Hematopoietic multipotent progenitor cell treated with erythropoietin and hydrocortisone succinate and interleukin-3 and kit ligand, for 8 days (in vitro differentiated cells): ENCODE measurements around the gene FCER1G.

Experiments
- DNase-seq: peaks from one replicate; pipeline ENCODE4 v3.0.0-alpha.2; 2015

The FCER1G gene

DNA sequence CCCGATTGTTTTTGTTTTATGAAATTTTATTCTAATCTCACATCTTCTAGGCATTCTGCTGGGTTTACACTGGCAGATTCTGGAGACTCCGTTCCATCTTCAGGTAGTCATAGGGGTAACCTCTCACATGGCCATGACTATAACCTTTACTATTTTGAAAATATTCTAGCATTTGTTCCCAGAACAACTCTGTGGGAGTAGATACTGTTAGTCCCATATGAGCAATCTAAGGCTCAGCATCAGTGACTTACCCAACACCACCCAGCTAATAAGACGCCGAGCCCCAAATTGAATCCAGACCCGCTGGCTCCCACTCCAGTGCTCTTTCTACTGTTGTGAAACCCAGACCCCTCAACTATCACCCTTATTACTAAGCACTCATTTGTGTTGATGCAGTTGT, 26.1 kb upstream of the FCER1G start:
- DNase-seq = no peak

- no peak for DNase-seq
Measured at GRCh38 chr1:161190962-161191521, 24.1 kb upstream of the FCER1G start.

DNA sequence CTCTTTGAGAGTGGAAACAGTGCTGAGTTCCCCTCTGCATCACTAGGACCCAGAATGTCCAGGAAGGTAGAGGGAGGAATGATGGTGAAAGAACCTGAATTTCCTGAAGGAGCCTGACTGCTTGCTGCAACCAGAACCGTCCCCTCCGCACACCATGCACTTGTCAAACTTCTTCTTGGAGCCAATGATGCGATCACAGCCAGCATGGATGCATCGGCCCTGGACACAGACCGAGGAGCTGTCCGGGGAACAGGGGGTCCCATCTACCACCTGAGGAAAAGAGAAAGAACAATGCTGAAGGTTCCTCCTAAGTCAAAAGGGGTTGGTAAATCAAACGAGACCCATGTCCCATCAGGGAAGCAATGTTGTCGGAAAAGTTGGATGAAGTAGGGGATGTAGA, 23.1 kb upstream of the FCER1G start:
- DNase-seq = no peak

- DNase-seq = peak; percentile 86
Measured at GRCh38 chr1:161192476-161193465, 22.3 kb upstream of the FCER1G start.

DNA sequence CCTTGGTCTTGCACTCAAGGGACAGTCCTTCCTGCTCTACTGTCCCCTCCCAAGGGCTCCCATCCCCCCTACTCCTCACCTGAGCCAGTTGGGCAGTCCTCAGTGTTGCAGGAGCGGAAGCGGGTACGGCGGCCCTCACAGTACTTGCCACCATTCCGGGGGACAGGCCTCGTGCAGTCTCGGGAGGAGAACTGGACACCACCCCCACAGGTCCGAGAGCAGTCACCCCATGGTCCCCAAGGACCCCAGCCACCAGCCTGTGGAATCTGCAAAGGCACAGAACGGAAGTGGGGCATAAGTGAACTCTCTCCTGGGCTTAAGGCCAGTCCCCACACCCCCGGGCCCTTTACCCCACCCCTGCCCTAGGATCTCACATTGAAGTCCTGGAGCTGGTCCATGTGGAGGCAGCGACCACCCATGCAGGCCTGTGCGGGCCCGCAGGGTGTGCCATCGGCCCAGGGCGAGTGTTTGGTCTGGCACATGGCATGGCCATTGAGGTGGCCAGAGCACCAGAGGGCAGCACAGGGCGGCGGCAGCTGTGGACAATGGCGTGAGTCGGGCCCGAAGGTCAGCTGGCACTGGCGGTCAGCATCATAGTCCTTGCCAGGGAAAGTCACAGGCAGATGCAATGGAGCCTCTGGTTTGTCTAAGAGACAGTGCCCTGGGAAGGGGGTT, 21.4 kb upstream of the FCER1G start:
- DNase-seq = no peak

GRCh38 chr1:161195171-161195570, 19.9 kb upstream of the FCER1G start:
- DNase-seq = no peak

GRCh38 chr1:161196111-161196510, 19.0 kb upstream of the FCER1G start:
- no peak for DNase-seq

DNA sequence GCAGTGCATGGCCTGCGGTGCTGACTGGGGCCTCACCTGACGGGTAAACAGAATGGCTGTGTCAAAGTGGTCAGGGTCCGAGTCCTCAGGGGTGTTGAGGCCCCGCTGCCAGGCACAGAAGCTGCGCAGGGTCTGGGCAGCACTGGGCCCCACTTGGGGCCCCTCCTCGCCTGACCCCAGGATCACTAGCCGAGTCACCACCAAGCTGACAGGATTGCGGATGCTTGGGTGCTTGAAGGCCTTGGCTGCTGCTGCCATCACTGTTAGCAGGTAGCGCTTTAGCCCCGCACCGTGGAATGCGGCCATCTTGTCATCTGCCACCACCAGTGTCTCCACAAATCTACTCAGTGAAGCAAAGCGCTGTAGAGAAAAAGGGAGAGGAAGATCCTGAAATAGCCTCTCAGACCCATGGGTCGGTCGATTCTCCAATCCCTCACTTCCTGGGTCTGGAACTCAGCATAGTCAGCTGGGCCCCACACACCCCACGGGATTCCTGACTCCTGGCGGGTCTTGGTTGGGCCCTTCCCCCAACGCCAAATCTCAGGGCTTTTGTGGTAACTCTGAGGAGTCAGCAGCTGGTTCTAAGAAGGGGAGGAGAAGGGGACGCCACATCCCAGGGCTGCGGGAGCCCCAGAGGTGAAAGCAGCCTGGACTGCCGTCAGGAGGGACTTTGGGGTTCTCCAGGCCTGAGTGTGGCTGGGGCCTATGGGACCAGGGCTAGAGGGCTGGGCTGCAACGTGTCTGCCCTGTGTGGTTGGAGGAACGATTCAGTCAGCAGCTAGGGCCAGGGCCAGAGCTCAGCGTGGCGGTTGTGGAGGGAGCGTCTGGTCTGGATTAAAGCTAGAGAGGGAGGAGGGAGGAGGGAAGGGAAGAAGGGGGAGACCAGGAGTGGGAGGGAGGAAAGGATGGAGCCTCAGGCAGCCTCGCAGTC, 18.3 kb upstream of the FCER1G start:
- DNase-seq = no peak

GRCh38 chr1:161197560-161198193, 17.4 kb upstream of the FCER1G start:
- DNase-seq = no peak

DNA sequence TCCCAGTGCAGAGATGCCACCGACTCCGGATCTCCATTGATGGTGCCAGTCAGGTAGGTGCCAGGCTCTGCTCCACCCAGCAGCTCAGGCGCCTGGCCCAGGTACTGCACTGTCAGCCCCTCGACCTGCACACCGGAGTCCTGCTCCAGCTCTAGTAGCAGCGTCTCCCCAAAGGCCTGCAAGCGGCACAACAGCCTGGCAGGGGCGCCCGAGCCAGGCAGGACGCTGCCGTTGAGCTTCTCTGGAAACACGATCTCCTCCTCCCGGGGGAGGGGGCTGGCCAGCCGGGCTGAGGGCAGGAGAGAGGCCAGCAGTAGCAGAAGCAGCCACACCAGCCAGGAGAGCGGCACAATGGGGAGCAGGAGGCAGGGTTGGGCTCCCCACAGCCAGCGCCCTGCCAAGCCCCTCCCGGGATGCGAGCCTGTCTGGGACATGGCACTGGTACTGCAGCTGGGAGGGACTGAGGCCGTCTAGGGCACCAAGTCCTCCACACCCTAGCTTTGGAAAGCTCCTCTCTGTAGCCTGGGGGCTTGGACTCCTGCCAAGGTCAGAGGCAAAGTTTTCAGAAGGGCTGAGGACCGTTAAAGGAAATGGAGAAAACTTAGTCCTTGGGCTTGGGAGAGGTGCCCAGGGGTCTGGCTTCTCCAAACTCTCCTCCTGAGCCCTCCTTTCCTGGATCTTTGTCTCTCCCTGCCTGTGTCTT, 16.8 kb upstream of the FCER1G start:
- peak; percentile 46 for DNase-seq

DNA sequence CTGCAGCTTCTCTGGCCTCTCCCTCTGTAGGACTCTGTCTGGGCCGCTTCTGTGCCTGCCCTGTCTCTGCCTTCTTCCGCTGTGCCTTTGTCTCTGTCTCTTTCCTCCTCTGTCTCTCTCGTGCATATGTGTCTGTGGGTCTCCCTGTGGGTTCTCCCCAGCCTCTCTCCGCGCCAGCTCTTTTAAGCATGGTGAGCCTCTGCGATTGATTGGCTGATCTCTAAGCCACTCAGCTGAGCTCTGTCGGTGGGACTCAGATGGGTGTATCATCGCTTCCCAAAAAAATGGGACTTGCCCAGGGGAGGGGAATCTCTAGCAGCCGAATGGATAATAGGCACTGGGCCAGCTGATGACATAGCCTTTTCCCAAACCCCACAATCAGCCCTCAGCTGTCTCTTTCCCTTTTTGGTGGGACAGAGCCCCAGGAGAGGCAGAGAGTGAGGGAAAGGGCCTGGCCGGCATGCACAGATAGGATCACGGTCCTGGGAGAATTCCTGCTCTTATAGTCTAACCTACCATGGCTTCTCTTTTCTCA, 16.1 kb upstream of the FCER1G start, which contains the start of gene ADAMTS4:
TSS of gene ADAMTS4 (minus strand) at position 158 of the 535 bp plus-strand sequence. CDS start 427 bp downstream, outside the sequence.
- no peak for DNase-seq

DNA sequence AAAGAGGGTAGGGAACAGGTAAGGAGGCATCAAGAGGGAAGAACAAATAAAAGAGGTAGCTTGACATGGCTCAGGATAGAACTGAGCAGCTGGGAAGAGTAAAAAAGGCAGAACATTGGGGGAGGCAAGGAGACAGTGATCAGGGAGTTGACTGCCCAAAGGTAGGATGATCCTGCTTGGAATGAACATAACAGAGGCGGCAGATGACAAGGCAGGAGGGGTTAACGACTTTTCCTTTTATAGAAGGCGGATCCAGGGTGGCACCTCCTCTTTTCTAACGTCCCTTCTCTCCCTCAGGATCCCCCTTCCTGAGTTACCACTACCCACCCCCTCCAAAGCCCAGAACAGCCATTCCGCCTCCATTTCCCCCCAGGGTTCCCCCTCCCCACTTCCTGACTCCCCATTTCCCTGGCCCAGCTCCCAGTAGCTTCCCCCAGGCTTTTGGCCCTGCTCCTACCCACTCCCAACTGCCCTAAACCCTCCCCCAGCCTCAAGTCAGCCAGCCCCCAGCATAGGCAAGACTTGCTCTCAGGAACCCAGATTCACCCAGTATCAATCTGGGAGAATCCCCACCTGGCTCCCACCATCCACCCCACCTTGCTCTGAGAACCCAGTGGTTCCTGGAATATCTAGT, 15.5 kb upstream of the FCER1G start:
- no peak for DNase-seq

- DNase-seq = no peak
Measured at GRCh38 chr1:161200421-161200991, 14.6 kb upstream of the FCER1G start.

GRCh38 chr1:161200992-161201835, 13.9 kb upstream of the FCER1G start:
- no peak for DNase-seq

DNA sequence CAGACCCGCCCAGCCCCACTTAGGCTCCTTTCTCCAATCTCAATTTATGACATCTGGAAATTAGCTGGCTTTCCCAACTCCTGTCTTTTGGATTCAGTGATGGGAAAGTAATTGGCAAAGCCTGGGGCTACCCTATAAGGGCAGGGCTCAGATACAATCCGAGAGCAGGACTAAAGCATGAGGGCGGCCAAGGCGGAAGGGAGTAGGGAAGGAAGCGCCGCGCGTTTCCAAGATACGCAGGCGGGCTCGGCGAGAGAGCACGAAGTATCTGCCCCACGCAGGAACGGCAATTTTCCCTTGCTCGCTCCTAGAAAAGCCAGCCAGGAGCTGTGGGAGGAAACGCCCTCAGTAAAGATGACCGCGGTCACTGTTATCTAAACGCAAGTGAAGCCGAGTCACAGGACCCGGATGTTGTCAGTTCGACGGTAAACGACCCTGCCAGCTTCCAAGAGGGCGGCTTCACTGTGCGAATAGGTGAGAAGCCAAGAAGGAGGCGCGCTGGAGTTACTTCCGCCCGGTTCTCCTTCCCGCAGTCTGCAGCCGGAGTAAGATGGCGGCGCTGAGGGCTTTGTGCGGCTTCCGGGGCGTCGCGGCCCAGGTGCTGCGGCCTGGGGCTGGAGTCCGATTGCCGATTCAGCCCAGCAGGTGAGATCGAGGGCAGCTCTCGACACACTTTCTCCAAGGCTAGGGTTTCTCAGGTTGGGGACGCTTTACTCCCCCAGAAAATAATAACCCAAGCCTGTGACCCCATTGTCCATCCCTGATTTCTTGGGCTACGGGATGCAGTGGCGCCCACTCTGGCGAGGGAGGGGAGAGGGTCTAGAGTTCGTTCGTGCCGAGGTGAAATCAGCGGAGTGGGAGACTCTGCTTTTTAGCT, 13.0 kb upstream of the FCER1G start, which contains the start of gene NDUFS2:
TSS of gene NDUFS2 (plus strand) at position 532 of the 877 bp plus-strand sequence. CDS start at position 551, 19 bp downstream.
- DNase-seq = peak; percentile 99

DNA sequence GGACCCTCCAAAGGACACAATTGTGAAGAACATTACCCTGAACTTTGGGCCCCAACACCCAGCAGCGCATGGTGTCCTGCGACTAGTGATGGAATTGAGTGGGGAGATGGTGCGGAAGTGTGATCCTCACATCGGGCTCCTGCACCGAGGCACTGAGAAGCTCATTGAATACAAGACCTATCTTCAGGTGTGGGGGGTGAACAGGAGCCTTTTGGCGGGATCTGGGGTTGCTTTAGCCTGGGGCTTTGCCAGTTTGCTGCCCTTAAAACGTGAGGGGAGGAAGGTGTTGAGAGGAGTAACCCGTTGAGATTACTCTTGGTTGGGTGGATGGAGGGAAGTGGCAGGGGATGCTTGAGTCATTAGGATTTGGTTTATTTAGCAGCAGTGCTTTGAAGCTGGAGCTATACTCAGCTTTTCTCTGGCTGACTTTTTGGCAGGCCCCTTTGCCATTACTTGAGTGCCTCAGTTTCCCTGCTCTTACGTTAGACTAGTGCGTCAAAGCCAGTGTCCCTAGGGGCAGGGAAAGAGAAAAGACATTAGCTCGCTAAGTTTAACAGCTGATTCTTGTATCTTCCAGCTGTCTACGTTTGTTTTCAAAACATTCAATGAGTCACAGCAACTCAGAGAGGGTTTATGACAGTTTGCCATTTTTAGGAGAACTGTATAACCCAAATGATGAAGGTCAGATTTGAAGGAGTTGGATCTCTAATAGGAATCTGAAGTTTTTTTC, 8.5 kb upstream of the FCER1G start:
- DNase-seq = no peak

- no peak for DNase-seq
Measured at GRCh38 chr1:161207173-161207572, 7.9 kb upstream of the FCER1G start.
